ENCODE measurements around the gene ITPKB.

Gene ITPKB

GRCh38 chr1:226662642-226663326, 76.3 kb downstream of the ITPKB start:
- peak; percentile 58 for DNase-seq

DNA sequence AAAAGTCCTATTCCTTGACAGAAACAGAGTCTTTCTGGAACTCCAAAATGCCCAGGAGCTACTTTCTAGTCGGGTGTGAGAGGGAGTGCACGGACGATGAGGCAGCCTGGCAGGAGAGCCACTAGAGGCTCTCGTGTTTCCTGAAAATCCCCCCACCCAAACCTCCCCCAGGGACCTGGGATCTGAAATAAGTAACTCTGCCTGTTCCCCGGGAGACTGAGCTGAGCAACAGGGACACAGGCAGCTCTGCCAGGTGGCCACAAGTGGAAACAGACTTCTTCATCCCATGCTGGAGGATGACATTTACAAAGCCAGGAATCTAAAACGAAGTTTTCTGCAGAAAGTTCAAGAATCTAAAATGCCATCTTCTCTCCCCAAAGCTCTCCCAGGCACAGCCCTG, 77.1 kb downstream of the ITPKB start:
- DNase-seq, result no peak

DNA sequence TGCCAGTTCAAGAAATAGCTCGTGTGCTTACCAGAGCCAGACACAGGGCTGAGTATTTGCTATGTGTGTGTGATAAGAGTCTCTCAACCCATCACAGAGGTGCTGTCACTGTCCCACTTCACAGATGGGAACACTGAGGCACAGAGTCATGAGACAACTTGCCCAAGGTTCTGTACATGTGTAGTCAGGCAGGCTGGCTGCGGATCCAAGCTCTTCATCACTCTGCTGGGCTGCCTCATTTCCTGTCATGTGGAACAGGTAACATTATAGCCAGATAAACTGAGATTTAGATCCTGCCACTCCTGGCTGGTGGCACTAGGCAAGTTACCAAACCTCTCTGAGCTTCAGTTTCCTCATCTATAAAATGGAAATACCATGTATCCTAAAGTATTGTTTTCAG, 77.8 kb downstream of the ITPKB start:
- no peak for DNase-seq

- no peak for DNase-seq
These were observed 78.5 kb downstream of the ITPKB start for GRCh38 chr1:226660410-226661182.

DNA sequence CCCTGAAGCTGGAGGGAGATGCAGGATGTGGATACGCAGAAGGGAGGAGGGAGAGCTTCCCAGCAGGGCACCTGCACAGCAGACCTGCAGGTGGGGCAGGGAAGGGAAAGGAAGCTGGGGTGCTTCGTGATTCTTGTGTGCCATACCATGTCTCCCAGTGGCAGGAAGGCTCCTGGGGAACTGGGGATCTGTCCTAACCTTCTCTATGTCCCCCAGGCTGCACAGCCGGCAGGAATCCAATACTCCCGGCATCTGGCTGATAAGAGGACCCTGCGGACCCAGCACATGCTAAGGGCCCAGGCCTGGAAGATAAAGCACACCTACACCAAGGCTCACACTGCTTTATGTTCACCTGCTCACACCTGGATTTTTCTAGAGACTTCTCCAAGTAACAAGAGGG, 79.4 kb downstream of the ITPKB start:
- no peak for DNase-seq

GRCh38 chr1:226659136-226659535, 79.9 kb downstream of the ITPKB start:
- DNase-seq, result no peak

GRCh38 chr1:226658546-226659125, 80.4 kb downstream of the ITPKB start:
- no peak for DNase-seq

GRCh38 chr1:226657895-226658545, 81.1 kb downstream of the ITPKB start:
- no peak for DNase-seq

GRCh38 chr1:226656601-226657277, 82.3 kb downstream of the ITPKB start:
- DNase-seq, result peak; percentile 53

GRCh38 chr1:226656201-226656600, 82.9 kb downstream of the ITPKB start:
- no peak for DNase-seq

DNA sequence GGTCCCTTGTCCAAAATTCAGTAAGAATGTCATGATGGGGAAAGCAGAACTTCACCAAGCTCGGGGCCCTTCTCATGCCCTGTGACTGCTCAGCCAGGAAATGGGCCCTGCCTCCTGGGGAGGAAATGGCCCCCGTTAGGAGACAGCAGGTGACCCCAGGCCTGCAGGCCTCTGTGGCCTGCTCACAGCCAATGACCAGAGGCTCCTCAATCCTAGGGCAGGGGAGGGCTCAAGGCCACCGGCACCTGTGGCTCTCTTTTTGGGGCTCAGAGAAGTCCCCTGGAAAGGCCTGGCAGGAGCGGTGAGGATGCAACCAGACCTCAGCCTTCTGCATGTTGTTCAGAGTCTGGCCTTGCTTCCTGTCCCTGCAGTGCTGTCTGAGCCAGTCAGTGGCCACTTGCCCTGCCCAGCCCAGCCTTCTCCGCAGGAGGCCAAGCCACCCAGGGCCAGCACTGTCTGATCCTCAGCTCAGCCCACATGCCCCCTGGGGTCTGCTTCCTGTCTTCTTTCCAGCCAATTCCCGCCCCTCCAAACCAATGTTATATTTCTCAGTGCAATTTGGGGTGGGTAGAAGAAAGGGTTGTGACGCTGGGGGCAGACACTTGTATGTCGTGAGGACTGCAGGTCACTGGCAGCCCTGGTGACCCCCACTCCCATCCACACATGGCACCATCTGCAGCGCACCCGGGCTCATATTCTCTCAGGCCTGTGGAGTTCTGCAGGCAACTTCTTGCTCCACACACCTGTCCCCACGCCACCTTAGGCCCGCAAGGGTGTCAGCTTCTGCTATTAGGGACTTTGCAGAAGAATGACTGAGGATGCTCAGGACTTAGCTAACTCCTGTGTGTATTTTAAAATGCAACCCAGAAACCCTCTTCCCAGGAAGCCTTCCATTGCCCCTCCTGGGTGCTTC, 83.6 kb downstream of the ITPKB start:
- DNase-seq, result peak; percentile 22

DNA sequence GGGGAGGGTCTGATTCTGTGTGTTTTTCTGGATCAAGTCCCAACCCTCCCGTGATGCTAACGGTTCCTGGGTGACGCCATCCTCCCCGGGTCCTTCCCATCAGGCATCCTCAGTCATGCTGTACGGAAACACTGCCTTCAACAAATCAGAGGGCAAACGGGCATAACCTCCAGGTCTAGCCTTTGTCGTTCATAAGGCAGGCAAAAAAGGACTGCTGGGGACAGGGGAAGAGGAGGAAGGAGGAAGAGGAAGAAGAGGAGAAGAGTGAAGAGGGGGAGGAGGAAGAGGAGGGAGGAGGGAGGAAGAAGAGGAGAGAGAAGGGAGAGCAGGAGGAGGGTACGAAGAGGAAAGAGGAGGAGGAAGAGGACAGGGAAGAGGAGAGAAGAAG, 84.4 kb downstream of the ITPKB start:
- DNase-seq, result no peak

DNA sequence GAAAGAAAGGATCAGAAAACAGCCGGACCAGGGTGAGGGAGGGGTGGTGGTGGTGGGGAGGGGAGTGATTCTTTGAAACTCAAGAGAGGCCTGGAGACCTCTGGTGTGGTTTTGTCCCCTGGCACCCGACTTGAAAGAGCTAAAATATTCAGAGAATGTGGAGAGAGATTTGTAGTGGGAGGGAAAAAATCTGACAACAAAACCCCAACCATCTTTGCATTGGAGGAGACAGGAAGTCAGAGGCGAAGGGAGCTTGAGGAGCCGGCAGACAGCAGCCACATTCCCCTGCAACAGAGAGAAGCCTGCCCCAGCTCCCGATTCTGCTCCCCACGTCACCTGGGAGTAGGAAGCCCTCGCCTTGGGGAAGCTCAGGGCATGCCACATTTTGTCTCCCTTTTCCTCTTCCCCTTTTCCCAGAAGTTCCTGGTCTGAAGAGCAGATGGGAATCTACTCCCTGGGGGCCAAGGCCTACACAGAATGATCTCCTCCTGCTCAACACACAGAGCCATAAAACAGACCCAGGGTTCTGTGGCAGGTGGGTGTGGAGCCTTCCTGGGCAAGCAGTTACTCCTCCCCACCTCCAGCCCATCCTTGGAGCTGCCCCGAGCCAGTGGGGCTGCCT, 84.9 kb downstream of the ITPKB start:
- DNase-seq, result no peak

DNA sequence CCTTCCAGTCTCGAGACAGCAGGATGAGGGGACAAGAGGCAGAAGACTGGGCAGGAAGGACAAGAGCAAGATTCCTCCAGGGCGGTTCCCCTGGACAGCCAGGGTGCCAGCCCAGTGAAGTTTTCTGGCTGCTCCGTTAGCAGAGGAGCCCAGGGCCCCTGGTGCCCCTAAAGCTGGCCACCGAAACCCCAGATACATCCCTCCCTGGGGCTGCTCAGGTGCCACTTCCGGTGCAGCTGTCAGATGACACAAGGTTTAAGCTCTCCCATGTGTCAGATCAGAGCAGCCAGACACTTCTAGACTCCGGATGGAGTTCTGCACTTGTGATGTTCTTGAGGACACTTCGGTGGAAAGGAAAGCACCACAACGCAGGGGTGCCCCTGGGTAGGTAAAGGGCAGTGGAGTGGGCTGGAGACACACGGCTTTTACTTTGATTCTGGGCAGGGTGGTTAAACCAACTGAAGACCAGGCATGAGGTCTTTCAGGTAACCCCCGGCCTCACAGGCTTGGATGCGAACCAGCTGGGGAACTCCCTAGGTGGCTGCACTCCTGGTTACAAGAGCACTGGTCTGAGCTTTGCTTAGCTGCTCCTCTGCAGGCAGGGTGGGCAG, 85.7 kb downstream of the ITPKB start:
- DNase-seq, result no peak

DNA sequence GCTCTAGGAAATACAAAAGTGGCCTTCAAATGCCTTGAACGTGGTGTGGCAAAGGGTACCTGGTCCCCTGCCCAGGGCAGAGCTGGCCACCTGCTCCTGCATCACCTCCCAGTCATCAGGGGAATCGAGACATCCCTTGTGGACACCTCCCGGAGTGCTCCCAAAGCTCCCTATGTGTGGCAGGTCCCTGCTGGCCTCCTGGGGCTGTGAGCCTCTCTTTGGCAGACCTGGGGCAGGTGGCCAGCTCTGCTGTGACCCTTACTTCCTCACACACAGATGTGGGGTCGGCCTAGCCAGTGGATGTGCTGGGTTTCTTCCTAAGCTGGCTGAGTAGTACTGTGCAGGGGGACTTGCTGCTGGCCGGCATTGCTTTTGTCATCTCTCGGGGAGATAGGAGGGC, 86.5 kb downstream of the ITPKB start:
- no peak for DNase-seq

DNA sequence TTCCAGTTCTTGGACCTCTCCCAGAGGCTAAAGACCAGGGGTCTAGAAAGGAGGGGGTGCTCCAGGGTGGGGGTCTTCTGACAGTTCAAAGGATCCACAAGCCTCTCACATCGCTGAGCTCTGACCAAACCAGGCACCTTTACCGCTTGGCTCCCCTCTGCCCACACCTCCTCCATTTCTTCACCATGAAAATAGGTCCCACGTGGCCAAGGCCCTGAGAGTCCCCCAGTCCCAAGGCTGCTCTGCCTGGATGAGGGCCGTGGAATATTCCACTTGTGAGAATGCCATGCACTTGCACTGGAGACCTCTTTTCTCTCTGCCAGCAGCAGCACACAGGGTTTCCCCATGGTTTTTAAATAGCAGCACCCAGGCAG, 87.4 kb downstream of the ITPKB start:
- no peak for DNase-seq

GRCh38 chr1:226651041-226651731, 87.9 kb downstream of the ITPKB start:
- DNase-seq, result no peak

GRCh38 chr1:226650236-226650841, 88.7 kb downstream of the ITPKB start:
- DNase-seq, result peak; percentile 88

GRCh38 chr1:226649780-226650179, 89.3 kb downstream of the ITPKB start:
- peak; percentile 68 for DNase-seq

GRCh38 chr1:226649244-226649643, 89.8 kb downstream of the ITPKB start:
- no peak for DNase-seq

Data from hematopoietic multipotent progenitor cell treated with erythropoietin and hydrocortisone succinate and interleukin-3 and kit ligand, for 6 days (in vitro differentiated cells).